C1 segment of cervical spinal cord (tissue), 14 donors: ENCODE data around the gene LRRC8E.

Experiments
- DNase-seq, 14 donors: peaks; one replicate each; lab custom pipeline; 2025; lab: John Stamatoyannopoulos, UW

Gene LRRC8E

DNA sequence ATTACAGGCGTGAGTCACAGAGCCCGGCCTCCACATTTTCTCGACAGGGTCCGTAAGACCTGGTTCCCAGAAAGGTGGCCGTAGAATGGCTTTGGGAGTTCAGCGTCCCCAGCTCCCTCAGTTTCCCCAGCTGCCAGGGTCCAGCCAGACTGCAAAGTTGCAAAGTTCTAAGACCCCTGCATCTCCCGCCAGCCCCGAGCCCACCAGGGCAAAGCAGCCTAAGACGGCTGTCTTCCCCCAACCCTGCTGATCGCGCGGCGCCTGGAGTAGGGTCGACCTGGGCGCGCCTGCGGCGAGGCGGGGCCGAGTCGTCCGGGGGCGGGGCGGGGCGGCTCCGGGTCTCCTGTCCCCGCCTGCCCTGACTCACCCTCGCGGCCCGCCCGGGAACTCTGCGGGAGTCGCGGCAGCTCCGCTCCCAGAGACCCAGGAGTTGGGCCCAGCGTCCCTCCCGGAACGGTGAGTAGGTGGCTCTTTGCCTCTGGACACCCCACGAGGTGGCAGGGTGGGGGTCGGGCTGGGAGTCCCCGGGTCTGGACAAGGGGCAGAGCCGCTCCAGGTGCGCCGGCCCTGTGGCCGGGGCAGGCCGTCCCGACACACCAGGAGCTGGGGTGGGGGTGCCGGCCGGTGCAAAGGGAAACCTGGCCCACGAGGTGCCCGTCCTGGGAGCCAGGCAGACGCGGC lies at the start of gene LRRC8E:
LRRC8E (plus strand) TSS at position 366 of the 681 bp plus-strand sequence. CDS start 7,094 bp downstream, outside the sequence.
- DNase-seq: no peak

DNA sequence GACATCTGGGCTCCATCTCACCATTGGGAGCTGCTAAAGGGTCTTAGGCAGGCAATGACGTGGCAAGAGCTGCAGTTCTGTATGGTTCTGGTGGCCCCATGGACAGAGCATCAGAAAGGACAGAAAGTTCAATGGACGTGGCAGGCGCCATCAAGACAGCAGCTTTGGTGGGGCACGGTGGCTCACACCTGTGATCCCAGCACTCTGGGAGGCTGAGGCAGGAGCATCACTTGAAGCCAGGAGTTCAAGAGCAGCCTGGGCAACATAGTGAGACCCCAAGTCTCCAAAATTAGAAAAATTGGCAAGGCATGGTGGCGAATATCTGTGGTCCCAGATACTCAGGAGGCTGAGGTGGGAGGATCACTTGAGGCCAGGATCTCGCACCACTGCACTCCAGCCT lies 48.8 kb upstream of the LRRC8E start:
- DNase-seq: no peak

DNA sequence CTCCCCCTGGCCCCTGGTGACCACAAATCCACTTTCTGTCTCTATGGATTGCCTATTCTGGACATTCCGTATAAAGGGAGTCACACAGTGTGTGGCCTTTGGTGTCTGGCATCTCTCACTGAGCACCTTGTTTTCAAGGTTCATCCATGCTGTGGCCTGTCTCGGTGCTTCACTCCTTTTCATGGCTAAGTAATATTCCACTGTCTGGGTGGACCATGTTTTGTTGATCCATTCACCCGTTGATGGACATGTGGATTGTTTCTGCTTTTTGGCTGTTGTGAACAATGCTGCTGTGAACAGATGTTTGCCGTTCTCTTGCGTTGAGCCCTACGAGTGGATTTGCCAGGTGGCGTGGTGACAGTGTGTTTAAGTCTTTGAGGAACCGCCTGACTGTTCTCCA lies 47.7 kb upstream of the LRRC8E start:
- DNase-seq: no peak

GRCh38 chr19:7841751-7842660 lies 46.3 kb upstream of the LRRC8E start:
- no peak for DNase-seq

GRCh38 chr19:7842661-7843294 lies 45.5 kb upstream of the LRRC8E start:
- DNase-seq: no peak

- no peak for DNase-seq
Observed at GRCh38 chr19:7843521-7843920, 44.8 kb upstream of the LRRC8E start.

DNA sequence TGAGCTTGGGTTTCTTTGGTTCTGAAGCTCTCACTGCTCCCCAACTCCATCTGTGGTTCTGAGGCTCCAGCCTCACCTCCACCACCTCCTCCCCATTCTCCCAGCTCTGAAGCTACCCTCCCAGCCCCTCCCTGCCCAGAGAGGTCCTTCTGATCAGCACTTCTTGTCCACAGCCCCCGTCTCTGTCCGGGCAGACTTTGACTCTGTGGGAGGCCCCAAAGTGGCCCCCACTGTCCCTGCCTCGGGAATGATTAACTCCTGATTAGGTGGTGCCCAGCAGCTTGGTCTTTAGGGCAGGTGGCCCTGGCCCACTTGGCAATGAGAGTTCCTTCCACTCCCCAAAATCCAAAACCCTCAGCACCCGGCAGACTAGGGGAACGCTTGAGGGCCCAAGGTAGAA lies 43.9 kb upstream of the LRRC8E start:
- no peak for DNase-seq

- DNase-seq: no peak
Observed at GRCh38 chr19:7844951-7845350, 43.4 kb upstream of the LRRC8E start.

DNA sequence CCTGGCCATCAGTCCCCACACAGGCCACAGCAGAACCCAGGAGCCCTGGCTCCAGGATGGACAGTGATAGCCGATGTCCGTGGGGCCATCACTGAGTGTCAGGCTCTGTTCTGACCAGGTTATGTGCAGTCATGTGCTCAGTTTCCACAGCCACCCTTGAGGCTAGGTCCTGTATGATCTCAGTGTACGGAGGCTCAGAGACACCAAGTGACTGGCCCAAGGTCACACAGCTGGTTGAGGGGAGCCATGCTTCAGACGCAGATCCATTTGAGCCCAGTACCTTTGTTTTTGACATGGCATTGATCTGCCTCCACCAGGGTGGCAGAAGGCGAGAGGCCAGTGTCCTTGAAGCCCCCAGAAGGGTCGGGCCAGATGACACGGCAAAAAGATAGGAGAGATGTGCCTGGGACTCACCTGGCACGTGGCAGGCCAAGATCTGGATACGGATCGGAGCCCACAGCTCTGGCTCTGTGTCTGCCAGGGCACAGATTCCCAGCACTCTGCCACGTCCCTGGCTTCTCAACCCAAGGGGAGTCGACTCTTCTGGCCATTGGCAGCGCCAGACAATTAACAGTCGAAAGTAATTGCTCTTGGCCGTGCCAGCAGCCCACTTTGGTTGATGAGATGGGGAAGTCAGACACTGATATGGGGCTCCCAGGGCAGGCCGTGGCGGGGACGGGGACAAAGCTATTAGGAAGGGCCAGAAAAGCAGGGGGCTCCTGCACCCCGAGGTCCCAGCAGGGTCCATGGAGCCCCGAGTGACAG lies 42.7 kb upstream of the LRRC8E start:
- peak in 1 of 14 donors; percentile 30 for DNase-seq

- no peak for DNase-seq
Observed at GRCh38 chr19:7846155-7846646, 42.1 kb upstream of the LRRC8E start.

DNA sequence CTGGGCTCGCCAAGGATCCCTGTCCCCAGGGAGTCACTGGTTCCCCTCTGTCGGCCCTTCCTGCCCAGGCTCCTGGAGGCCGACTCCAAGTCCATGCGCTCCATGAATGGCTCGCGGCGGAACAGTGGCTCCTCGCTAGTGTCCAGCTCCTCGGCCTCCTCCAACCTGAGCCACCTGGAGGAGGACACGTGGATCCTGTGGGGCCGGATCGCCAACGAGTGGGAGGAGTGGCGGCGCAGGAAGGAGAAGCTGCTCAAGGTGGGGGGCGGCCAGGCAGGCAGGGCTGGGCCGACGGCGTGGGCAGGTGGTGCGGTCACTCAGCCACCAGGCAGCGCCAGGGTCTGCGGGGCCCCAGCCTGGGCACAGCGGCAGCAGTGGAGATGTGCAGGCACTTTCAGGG lies 40.6 kb upstream of the LRRC8E start:
- DNase-seq: no peak

GRCh38 chr19:7848779-7849457 lies 39.4 kb upstream of the LRRC8E start:
- peak in 8 of 14 donors; percentile 6 to 53 (median 23) for DNase-seq

GRCh38 chr19:7849631-7849999 lies 38.7 kb upstream of the LRRC8E start:
- DNase-seq: no peak

GRCh38 chr19:7850000-7850813 lies 38.1 kb upstream of the LRRC8E start:
- DNase-seq: peak in 5 of 14 donors; percentile 7 to 66 (median 25)

DNA sequence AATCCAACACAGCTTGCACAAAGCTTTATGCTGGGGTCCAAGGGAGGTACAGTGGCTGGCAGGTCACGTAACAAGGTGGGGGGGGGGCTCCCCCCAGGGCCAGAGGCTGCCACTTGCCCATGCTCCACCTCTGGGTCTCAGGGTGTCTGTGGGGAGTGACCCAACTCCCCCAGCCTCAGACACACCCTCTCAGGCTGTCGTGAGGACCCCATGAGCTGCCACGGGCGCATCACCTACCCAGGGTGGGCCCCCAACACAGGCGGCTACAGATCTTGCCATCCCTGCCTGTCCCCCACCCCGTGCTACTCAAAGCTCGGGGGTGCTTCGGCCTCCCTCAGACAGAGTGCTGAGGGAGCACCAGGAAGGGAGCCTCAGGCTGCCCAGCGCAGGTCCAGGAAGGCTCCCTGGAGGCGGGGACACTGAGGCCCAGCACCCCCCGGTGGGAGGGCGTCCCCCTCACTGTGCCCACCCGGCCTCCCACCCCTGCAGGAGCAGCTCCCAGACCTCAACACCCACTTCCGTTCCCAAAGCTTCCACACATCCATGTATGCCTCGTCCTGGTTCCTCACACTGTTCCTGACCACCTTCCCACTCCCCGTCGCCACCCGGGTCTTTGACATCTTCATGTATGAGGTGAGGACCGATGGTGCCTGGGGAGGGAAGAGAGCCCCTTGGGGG lies 37.2 kb upstream of the LRRC8E start:
- no peak for DNase-seq

- DNase-seq: peak in 13 of 14 donors; percentile 11 to 90 (median 79)
Observed at GRCh38 chr19:7851623-7852500, 36.4 kb upstream of the LRRC8E start.

GRCh38 chr19:7852851-7853769 lies 35.2 kb upstream of the LRRC8E start:
- peak in 11 of 14 donors; percentile 21 to 76 (median 54) for DNase-seq
